ENCODE results near the gene RTP1. TPM values are rescaled to one million over a fixed set of nuclear protein-coding genes. Genes with fewer than 3 reads are reported as not detected.

The RTP1 gene
- polyA plus RNA-seq, 1 of the 3 experiments (the other 2 are of a cell fraction), result not detected

DNA sequence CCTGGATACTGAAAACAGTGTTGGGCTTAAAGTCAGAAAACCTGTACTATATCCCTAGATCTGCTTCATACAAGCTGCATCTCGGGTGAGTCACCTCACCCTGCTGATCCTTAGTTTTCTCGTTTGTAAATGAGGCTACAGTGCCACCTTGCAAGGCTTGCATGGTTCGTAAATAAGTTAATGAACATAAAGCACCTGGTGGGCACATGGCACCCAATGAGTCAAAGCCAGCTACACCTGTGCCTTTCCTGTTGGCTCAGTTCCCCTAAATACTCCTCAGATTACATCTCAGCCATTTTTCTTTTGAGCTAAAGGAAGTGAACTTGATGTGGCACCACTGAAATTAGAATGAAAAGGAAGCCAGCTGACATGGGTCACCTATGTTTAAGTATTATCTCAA lies 26.5 kb downstream of the RTP1 start:
- Histone ChIP-seq H3K4me1 (ENCODE audit: control insufficient read depth in 1 of 2, insufficient read depth in 2 of 2, low read depth in 1 of 2, low read length in 1 of 2) (no peaks in the 10 kb centered on the region), H3K9me2 (no peaks in the 10 kb centered on the region), H3K79me2 (ENCODE audit: insufficient read depth) (no peaks in the 10 kb centered on the region), H3K27me3 (ENCODE audit: insufficient read depth) (peaks cover 11% of the 10 kb centered on the region), H3K4me2 (no peak overlapping the region), H3K27ac (ENCODE audit: low read depth in 2 of 2, low read length in 1 of 2) (no peak overlapping the region), H3K9me3 (no peaks in the 10 kb centered on the region), H3K4me3 (ENCODE audit: low read depth in 2 of 2, low read length in 1 of 2) (no peak overlapping the region), H3K36me3 (replicated peaks in 1 of 2; ENCODE audit: control insufficient read depth in 1 of 2, insufficient read depth in 2 of 2, low read length in 1 of 2) (no peaks in the 10 kb centered on the region), H3F3A (replicated peaks; ENCODE audit: insufficient read depth) (no peaks in the 10 kb centered on the region), H2AFZ (ENCODE audit: low read depth) (no peak overlapping the region), H3K9ac (no peak overlapping the region), H4K20me1 (ENCODE audit: insufficient read depth) (no peaks in the 10 kb centered on the region)
- TF ChIP-seq FOXJ3 (CRISPR knock-in tag; IDR thresholded peaks at IDR 0.05) (no peak), GABPA (IDR thresholded peaks at IDR 0.05; ENCODE audit: low read depth) (no peak), ELF1 (IDR thresholded peaks at IDR 0.05) (no peak), TAF1 (IDR thresholded peaks at IDR 0.05; ENCODE audit: borderline replicate concordance, low read depth, low read length) (no peak), MAX (IDR thresholded peaks at IDR 0.05; ENCODE audit: low read depth) (no peak), ZBTB33 (IDR thresholded peaks at IDR 0.05; ENCODE audit: borderline replicate concordance, low read depth) (no peak), JUND (IDR thresholded peaks at IDR 0.05) (no peak), TCF12 (IDR thresholded peaks at IDR 0.05) (no peak), RCOR1 (IDR thresholded peaks at IDR 0.05; ENCODE audit: low read length) (no peak), REST (IDR thresholded peaks at IDR 0.05; ENCODE audit: low read depth, low read length) (no peak)
- ChIA-PET POLR2A (no interaction called here), CTCF (interaction anchor here (4.4 kb wide), 1 partner anchor 456 kb away, joined by 24 read pairs; no protein-coding TSS in a partner anchor)
- DNase-seq, result no peak
- 0% methylated on average over 3 of the region's 3 CpGs for WGBS (ENCODE audit: low lambda C conversion rate)

GRCh38 chr3:187227658-187228258 lies 30.5 kb downstream of the RTP1 start:
- Histone ChIP-seq H3K36me3 (replicated peaks in 1 of 2; ENCODE audit: control insufficient read depth in 1 of 2, insufficient read depth in 2 of 2, low read length in 1 of 2) (no peaks in the 10 kb centered on the region), H3K9me2 (no peaks in the 10 kb centered on the region), H3F3A (replicated peaks; ENCODE audit: insufficient read depth) (no peaks in the 10 kb centered on the region), H4K20me1 (ENCODE audit: insufficient read depth) (no peaks in the 10 kb centered on the region), H3K27ac (ENCODE audit: low read depth in 2 of 2, low read length in 1 of 2) (no peak overlapping the region), H3K4me3 (ENCODE audit: low read depth in 2 of 2, low read length in 1 of 2) (no peak overlapping the region), H3K27me3 (ENCODE audit: insufficient read depth) (peaks cover 18% of the 10 kb centered on the region; the same call in 1 of the 2 replicates), H3K9ac (no peak overlapping the region), H3K4me1 (ENCODE audit: control insufficient read depth in 1 of 2, insufficient read depth in 2 of 2, low read depth in 1 of 2, low read length in 1 of 2) (no peaks in the 10 kb centered on the region), H2AFZ (ENCODE audit: low read depth) (no peak overlapping the region), H3K9me3 (no peaks in the 10 kb centered on the region), H3K79me2 (ENCODE audit: insufficient read depth) (no peaks in the 10 kb centered on the region), H3K4me2 (no peak overlapping the region)
- TF ChIP-seq PBX3 (IDR thresholded peaks at IDR 0.05) (peak; percentile 25; the same call in 1 of the 2 replicates), YY1 (IDR thresholded peaks at IDR 0.05; ENCODE audit: low read depth) (no peak), ELF1 (IDR thresholded peaks at IDR 0.05) (no peak), FOSL2 (IDR thresholded peaks at IDR 0.05; ENCODE audit: borderline replicate concordance, low read depth) (no peak; the same call in 1 of the 2 replicates), JUND (IDR thresholded peaks at IDR 0.05) (no peak), TCF12 (IDR thresholded peaks at IDR 0.05) (no peak), RXRA (IDR thresholded peaks at IDR 0.05; ENCODE audit: borderline replicate concordance, low read depth) (no peak)
- TF ChIP-seq, protein P1, sequence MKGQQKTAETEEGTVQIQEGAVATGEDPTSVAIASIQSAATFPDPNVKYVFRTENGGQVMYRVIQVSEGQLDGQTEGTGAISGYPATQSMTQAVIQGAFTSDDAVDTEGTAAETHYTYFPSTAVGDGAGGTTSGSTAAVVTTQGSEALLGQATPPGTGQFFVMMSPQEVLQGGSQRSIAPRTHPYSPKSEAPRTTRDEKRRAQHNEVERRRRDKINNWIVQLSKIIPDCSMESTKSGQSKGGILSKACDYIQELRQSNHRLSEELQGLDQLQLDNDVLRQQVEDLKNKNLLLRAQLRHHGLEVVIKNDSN (IDR thresholded peaks at IDR 0.05; ENCODE audit: borderline replicate concordance, low read depth), result no peak
- no peak for DNase-seq
- POLR2A ChIA-PET, result no interaction called here
- WGBS (ENCODE audit: low lambda C conversion rate), result 14% methylated on average over 7 of the region's 7 CpGs
- CTCF ChIA-PET, result interaction anchor here (2.0 kb wide), 1 partner anchor 451 kb away, joined by 9 read pairs; no protein-coding TSS in a partner anchor
